ENCODE data around the gene TRPM3.

Gene TRPM3

GRCh38 chr9:71121275-71122021, at the start of gene TRPM3:
Gene TRPM3 (minus strand): TSS chr9:71121621. CDS start chr9:71121354, 267 bp downstream.
- DNase-seq, result no peak

- DNase-seq, result no peak
These were observed 47.0 kb upstream of the TRPM3 start for GRCh38 chr9:71168418-71168817.

- no peak for DNase-seq
These were observed 40.7 kb upstream of the TRPM3 start for GRCh38 chr9:71162126-71162525.

GRCh38 chr9:71157731-71158130, 36.3 kb upstream of the TRPM3 start:
- no peak for DNase-seq

GRCh38 chr9:71147368-71147767, 25.9 kb upstream of the TRPM3 start:
- no peak for DNase-seq

GRCh38 chr9:71146511-71146910, 25.1 kb upstream of the TRPM3 start:
- DNase-seq, result no peak

GRCh38 chr9:71145179-71145578, 23.8 kb upstream of the TRPM3 start:
- no peak for DNase-seq

- no peak for DNase-seq
These were observed 23.1 kb upstream of the TRPM3 start for GRCh38 chr9:71144495-71144894.

- no peak for DNase-seq
These were observed 15.3 kb upstream of the TRPM3 start for GRCh38 chr9:71136696-71137095.

GRCh38 chr9:71131145-71131544, 9.7 kb upstream of the TRPM3 start:
- DNase-seq, result no peak

- no peak for DNase-seq
These were observed 9.1 kb upstream of the TRPM3 start for GRCh38 chr9:71130521-71130920.

GRCh38 chr9:71128796-71129195, 7.4 kb upstream of the TRPM3 start:
- DNase-seq, result no peak

GRCh38 chr9:71127301-71127700, 5.9 kb upstream of the TRPM3 start:
- no peak for DNase-seq

- no peak for DNase-seq
These were observed 1.0 kb upstream of the TRPM3 start for GRCh38 chr9:71122421-71122820.

GRCh38 chr9:71122022-71122275, 528 bp upstream of the TRPM3 start:
- DNase-seq, result no peak

GRCh38 chr9:71120501-71121247, 747 bp downstream of the TRPM3 start:
- DNase-seq, result no peak

GRCh38 chr9:71119746-71120145, 1.7 kb downstream of the TRPM3 start:
- DNase-seq, result no peak

GRCh38 chr9:71118324-71118723, 3.1 kb downstream of the TRPM3 start:
- no peak for DNase-seq

- no peak for DNase-seq
These were observed 5.9 kb downstream of the TRPM3 start for GRCh38 chr9:71115448-71115975.

GRCh38 chr9:71112866-71113265, 8.6 kb downstream of the TRPM3 start:
- no peak for DNase-seq

GRCh38 chr9:71108937-71109336, 12.5 kb downstream of the TRPM3 start:
- no peak for DNase-seq

GRCh38 chr9:71106992-71107391, 14.4 kb downstream of the TRPM3 start:
- DNase-seq, result no peak

- DNase-seq, result no peak
These were observed 16.2 kb downstream of the TRPM3 start for GRCh38 chr9:71105192-71105591.

- DNase-seq, result no peak
These were observed 22.6 kb downstream of the TRPM3 start for GRCh38 chr9:71098801-71099200.

GRCh38 chr9:71097671-71098070, 23.8 kb downstream of the TRPM3 start:
- DNase-seq, result no peak
